H9 (cell line): ENCODE data around the gene BPIFA1. TPM values are rescaled to one million over a fixed set of nuclear protein-coding genes. Genes with fewer than 3 reads are reported as not detected.

Experiments
- DNase-seq: peaks from one replicate; pipeline ENCODE4 v3.0.0-alpha.2; 2017
- H2AFZ ChIP-seq: one replicate; pipeline ENCODE4 v1.6.1; 2013; ENCODE audit warnings: mild to moderate bottlenecking, low read length, control low read depth, moderate library complexity
- H2AK5ac ChIP-seq: 2 replicates; pipeline ENCODE4 v1.6.1; 2013; ENCODE audit warnings: low read length, control low read depth, mixed read lengths; ENCODE audit not compliant: insufficient read length
- H2BK120ac ChIP-seq: one replicate; pipeline ENCODE4 v1.6.1; 2013; ENCODE audit warnings: low read depth, mild to moderate bottlenecking, low read length, control low read depth, inconsistent platforms; ENCODE audit not compliant: poor library complexity, severe bottlenecking
- H2BK12ac ChIP-seq: 2 replicates; pipeline ENCODE4 v1.6.1; 2013; ENCODE audit warnings: low read length, control low read depth, mixed read lengths, low read depth; ENCODE audit not compliant: insufficient read length
- H2BK15ac ChIP-seq: 2 replicates; pipeline ENCODE4 v1.6.1; 2013; ENCODE audit warnings: low read depth, low read length, control low read depth
- H2BK20ac ChIP-seq: one replicate; pipeline ENCODE4 v1.6.1; 2013; ENCODE audit warnings: low read depth, mild to moderate bottlenecking, low read length, control low read depth, inconsistent platforms; ENCODE audit not compliant: poor library complexity, severe bottlenecking
- H2BK5ac ChIP-seq: 2 replicates; pipeline ENCODE4 v1.6.1; 2013; ENCODE audit warnings: low read length, control low read depth, mixed read lengths; ENCODE audit not compliant: insufficient read length
- H3K14ac ChIP-seq: 2 replicates; pipeline ENCODE4 v1.6.1; 2013; ENCODE audit warnings: low read length, control low read depth; ENCODE audit not compliant: insufficient read depth
- H3K18ac ChIP-seq: 2 replicates; pipeline ENCODE4 v1.6.1; 2013; ENCODE audit warnings: low read depth, mild to moderate bottlenecking, mixed read lengths, low read length, control low read depth; ENCODE audit not compliant: insufficient read length
- H3K23ac ChIP-seq: 2 replicates; pipeline ENCODE4 v1.6.1; 2013; ENCODE audit warnings: low read length, control low read depth, mixed read lengths, low read depth; ENCODE audit not compliant: insufficient read length
- H3K23me2 ChIP-seq: 2 replicates; pipeline ENCODE4 v1.6.1; 2013; ENCODE audit warnings: low read depth, mild to moderate bottlenecking, mixed read lengths, low read length, control low read depth; ENCODE audit not compliant: insufficient read length, poor library complexity, severe bottlenecking
- H3K27ac ChIP-seq: 2 replicates; pipeline ENCODE4 v1.5.1; 2013; ENCODE audit warnings: low read length, control low read depth, mixed read lengths, low read depth; ENCODE audit not compliant: insufficient read length
- H3K27me3 ChIP-seq: 2 replicates; pipeline ENCODE4 v1.6.1; 2013; ENCODE audit warnings: low read length, control low read depth, inconsistent platforms; ENCODE audit not compliant: insufficient read depth
- H3K4ac ChIP-seq: 2 replicates; pipeline ENCODE4 v1.6.1; 2013; ENCODE audit warnings: low read depth, mild to moderate bottlenecking, control low read depth, inconsistent platforms, low read length, moderate library complexity
- H3K4me1 ChIP-seq: 2 replicates; pipeline ENCODE4 v1.6.1; 2013; ENCODE audit warnings: low read length, control low read depth, inconsistent platforms; ENCODE audit not compliant: insufficient read depth
- H3K4me2 ChIP-seq: 2 replicates; pipeline ENCODE4 v1.6.1; 2013; ENCODE audit warnings: low read length, control low read depth, mixed read lengths; ENCODE audit not compliant: insufficient read length, insufficient read depth
- H3K56ac ChIP-seq: 2 replicates; pipeline ENCODE4 v1.6.1; 2013; ENCODE audit warnings: low read depth, mild to moderate bottlenecking, mixed read lengths, low read length, control low read depth; ENCODE audit not compliant: insufficient read length
- H3K79me1 ChIP-seq: 2 replicates; pipeline ENCODE4 v1.6.1; 2013; ENCODE audit warnings: low read depth, mild to moderate bottlenecking, moderate library complexity, low read length, control low read depth, inconsistent platforms; ENCODE audit not compliant: insufficient read depth, poor library complexity, severe bottlenecking
- H3K79me2 ChIP-seq: 2 replicates; pipeline ENCODE4 v1.6.1; 2013; ENCODE audit warnings: low read length, control low read depth, inconsistent platforms; ENCODE audit not compliant: insufficient read depth
- H3K9ac ChIP-seq: 2 replicates; pipeline ENCODE4 v1.6.1; 2013; ENCODE audit warnings: low read length, control low read depth, mixed read lengths; ENCODE audit not compliant: insufficient read length; ENCODE audit errors: extremely low read depth
- H3K9me3 ChIP-seq: one replicate; pipeline ENCODE4 v1.6.1; 2013; ENCODE audit warnings: low read depth, low read length, inconsistent platforms; ENCODE audit not compliant: control insufficient read depth
- H3T11ph ChIP-seq: one replicate; pipeline ENCODE4 v1.6.1; 2013; ENCODE audit warnings: mild to moderate bottlenecking, low read length, control low read depth, inconsistent platforms
- H4K20me1 ChIP-seq: one replicate; pipeline ENCODE4 v1.6.1; 2013; ENCODE audit not compliant: control insufficient read depth, insufficient read length, insufficient read depth
- H4K5ac ChIP-seq: 2 replicates; pipeline ENCODE4 v1.6.1; 2013; ENCODE audit warnings: low read depth, mild to moderate bottlenecking, mixed read lengths, low read length, control low read depth; ENCODE audit not compliant: insufficient read length
- H4K8ac ChIP-seq: replicated peaks from 2 replicates; pipeline ENCODE4 v1.6.1; 2013; ENCODE audit warnings: low read length, control low read depth, mixed read lengths, low read depth; ENCODE audit not compliant: insufficient read length
- H4K91ac ChIP-seq: 2 replicates; pipeline ENCODE4 v1.6.1; 2013; ENCODE audit warnings: low read depth, mild to moderate bottlenecking, moderate library complexity, mixed read lengths, low read length, control low read depth; ENCODE audit not compliant: insufficient read length
- H3K27ac Mint-ChIP-seq, 3 experiments: 2 replicates in 2 of 3; 3 replicates in 1 of 3; pipeline ENCODE4 v1.8.0; 2020 to 2021; ENCODE audit warnings: mixed read lengths in 3 of 3, mild to moderate bottlenecking in 1 of 3, moderate library complexity in 1 of 3
- H3K27me3 Mint-ChIP-seq: 2 replicates; pipeline ENCODE4 v1.8.0; 2021; ENCODE audit warnings: low read depth, mild to moderate bottlenecking, moderate library complexity, mixed read lengths
- H3K36me3 Mint-ChIP-seq, 3 experiments: 2 replicates in 2 of 3; 3 replicates in 1 of 3; pipeline ENCODE4 v1.8.0; 2020 to 2021; ENCODE audit warnings: low read depth in 3 of 3, mixed read lengths in 3 of 3; ENCODE audit not compliant: insufficient read depth in 1 of 3
- H3K4me1 Mint-ChIP-seq, 2 experiments: 2 replicates each; pipeline ENCODE4 v1.8.0; 2020; ENCODE audit warnings: mixed read lengths in 2 of 2
- H3K4me3 Mint-ChIP-seq, 2 experiments: 2 replicates in 1 of 2; 3 replicates in 1 of 2; pipeline ENCODE4 v1.8.0; 2020 to 2021; ENCODE audit warnings: mild to moderate bottlenecking in 2 of 2, mixed read lengths in 2 of 2, moderate library complexity in 1 of 2
- H3K9me3 Mint-ChIP-seq, 2 experiments: 2 replicates in 1 of 2; 3 replicates in 1 of 2; pipeline ENCODE4 v1.8.0; 2020; ENCODE audit warnings: mild to moderate bottlenecking in 2 of 2, mixed read lengths in 2 of 2, moderate library complexity in 1 of 2
- whole genome bisulfite sequencing: extraction: QIAGEN DNeasy Blood & Tissue Kit; methylation state at CpG from one replicate; pipeline ENCODE4 v1.1.7; 2013; ENCODE audit warnings: missing lambda C conversion rate, low lambda C conversion rate, mixed read lengths; ENCODE audit not compliant: insufficient read length; ENCODE audit errors: extremely low coverage; 5-methylcytosine and 5-hydroxymethylcytosine counted together
- total RNA-seq: library from RNA; stranded (reverse); gene quantifications from 2 replicates; pipeline ENCODE4 v1.2.1, GENCODE V29; 2021
- TF ChIP-seq, protein P1 (sequence below): fragments of 200-600 bp; sonication (generic); conservative IDR thresholded peaks from 3 replicates; pipeline ENCODE4 v1.8.0; 2021; ENCODE audit warnings: antibody characterized with exemption, mild to moderate bottlenecking

The BPIFA1 gene
- total RNA-seq, 1 experiment from 2014 or later: not detected

DNA sequence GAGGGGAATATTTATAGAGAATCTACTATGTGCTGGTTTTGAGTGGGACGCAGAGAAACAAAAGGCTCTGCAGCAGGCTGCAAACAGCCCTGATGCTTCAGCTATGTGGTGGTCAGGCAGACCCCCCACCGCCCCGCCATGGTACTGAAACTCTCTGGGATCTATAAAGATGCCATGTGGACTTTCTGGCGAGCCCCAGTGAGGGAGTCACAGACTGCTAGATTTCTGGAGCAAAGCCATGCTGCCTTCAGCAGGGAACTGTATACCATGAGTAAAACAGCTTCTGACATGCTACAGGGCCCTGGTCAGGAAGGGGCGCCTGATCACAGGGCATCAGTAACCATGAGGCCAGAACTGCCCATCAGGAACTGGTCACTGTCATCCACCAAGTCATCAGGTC is 28.0 kb downstream of the BPIFA1 start:
- no peak overlapping the region for H2BK5ac ChIP-seq
- no peak overlapping the region for H3K56ac ChIP-seq
- no peaks in the 10 kb centered on the region for H3K4me1 ChIP-seq
- no peak overlapping the region for H3K23ac ChIP-seq
- no CpG with 5 or more reads among the region's 5 CpGs for WGBS
- H2BK15ac ChIP-seq: no peak overlapping the region
- H3K27ac ChIP-seq: no peak overlapping the region
- no peak overlapping the region for H2BK120ac ChIP-seq
- no peak overlapping the region for H2AFZ ChIP-seq
- no peak overlapping the region for H4K8ac ChIP-seq
- no peaks in the 10 kb centered on the region for H3K27me3 ChIP-seq
- Mint-ChIP-seq H3K9me3 (no peaks in the 10 kb centered on the region), H3K27me3 (peaks cover 37% of the 10 kb centered on the region), H3K4me1 (no peaks in the 10 kb centered on the region), H3K36me3 (no peaks in the 10 kb centered on the region), H3K4me3 (no peak overlapping the region), H3K27ac (no peak overlapping the region)
- no peak overlapping the region for H4K5ac ChIP-seq
- TF ChIP-seq, protein P1, sequence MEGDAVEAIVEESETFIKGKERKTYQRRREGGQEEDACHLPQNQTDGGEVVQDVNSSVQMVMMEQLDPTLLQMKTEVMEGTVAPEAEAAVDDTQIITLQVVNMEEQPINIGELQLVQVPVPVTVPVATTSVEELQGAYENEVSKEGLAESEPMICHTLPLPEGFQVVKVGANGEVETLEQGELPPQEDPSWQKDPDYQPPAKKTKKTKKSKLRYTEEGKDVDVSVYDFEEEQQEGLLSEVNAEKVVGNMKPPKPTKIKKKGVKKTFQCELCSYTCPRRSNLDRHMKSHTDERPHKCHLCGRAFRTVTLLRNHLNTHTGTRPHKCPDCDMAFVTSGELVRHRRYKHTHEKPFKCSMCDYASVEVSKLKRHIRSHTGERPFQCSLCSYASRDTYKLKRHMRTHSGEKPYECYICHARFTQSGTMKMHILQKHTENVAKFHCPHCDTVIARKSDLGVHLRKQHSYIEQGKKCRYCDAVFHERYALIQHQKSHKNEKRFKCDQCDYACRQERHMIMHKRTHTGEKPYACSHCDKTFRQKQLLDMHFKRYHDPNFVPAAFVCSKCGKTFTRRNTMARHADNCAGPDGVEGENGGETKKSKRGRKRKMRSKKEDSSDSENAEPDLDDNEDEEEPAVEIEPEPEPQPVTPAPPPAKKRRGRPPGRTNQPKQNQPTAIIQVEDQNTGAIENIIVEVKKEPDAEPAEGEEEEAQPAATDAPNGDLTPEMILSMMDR: no peak
- H3K9me3 ChIP-seq: no peaks in the 10 kb centered on the region
- H3K23me2 ChIP-seq: no peaks in the 10 kb centered on the region
- no peaks in the 10 kb centered on the region for H3K79me2 ChIP-seq
- no peaks in the 10 kb centered on the region for H4K20me1 ChIP-seq
- no peak overlapping the region for H3K4me2 ChIP-seq
- H3K14ac ChIP-seq: no peak overlapping the region
- H3K9ac ChIP-seq: no peak overlapping the region
- no peak overlapping the region for H3K18ac ChIP-seq
- H2BK12ac ChIP-seq: no peak overlapping the region
- no peak overlapping the region for H3T11ph ChIP-seq
- no peak for DNase-seq
- H2BK20ac ChIP-seq: no peak overlapping the region
- no peak overlapping the region for H2AK5ac ChIP-seq
- H3K79me1 ChIP-seq: no peaks in the 10 kb centered on the region
- H3K4ac ChIP-seq: no peak overlapping the region
- no peak overlapping the region for H4K91ac ChIP-seq
